T-cell (primary cell): ENCODE measurements around the gene NEDD4. TPM values are rescaled to one million over a fixed set of nuclear protein-coding genes. Genes with fewer than 3 reads are reported as not detected.

Experiments used
- ATAC-seq, 4 experiments: fragments of 200-7000 bp in 3 of 4; fragments of 150-1000 bp in 1 of 4; cut with Tn5 transposase; replicated peaks in 1 of 4; 1 replicate in 3 of 4; 2 replicates in 1 of 4; pipeline ENCODE4 v1.10.0; 2021; ENCODE audit warnings: moderate library complexity in 3 of 4, mild to moderate bottlenecking in 2 of 4, moderate number of reproducible peaks in 1 of 4
- CTCF ChIA-PET, 2 donors: fragments of 300-600 bp; sonication (Branson Sonifier 250); formaldehyde crosslinking; loops; one replicate each; lab custom pipeline; 2022; ENCODE audit warnings: antibody characterized with exemption in 2 of 2; lab: Charles Lee
- POLR2A ChIA-PET, 2 donors: fragments of 300-600 bp; sonication (Branson Sonifier 250); formaldehyde crosslinking; loops; one replicate each; lab custom pipeline; 2022; ENCODE audit warnings: antibody characterized with exemption in 2 of 2; lab: Charles Lee
- DNase-seq, 35 experiments: peaks; one replicate each; pipeline versions ENCODE4 v3.0.0 to v3.0.0-alpha.2; 2013 to 2023
- H3K27ac ChIP-seq: one replicate; pipeline ENCODE4 v1.5.1; 2013; ENCODE audit warnings: low read length
- H3K27me3 ChIP-seq, 2 experiments: replicated peaks in 1 of 2; 1 replicate in 1 of 2; 2 replicates in 1 of 2; pipeline versions ENCODE4 v1.6.1 to v1.7.0; 2013; ENCODE audit warnings: low read length in 1 of 2, mixed read lengths in 1 of 2; ENCODE audit not compliant: control insufficient read depth in 2 of 2, insufficient read depth in 2 of 2; ENCODE audit errors: extremely low read depth in 1 of 2
- H3K36me3 ChIP-seq, 2 donors: 1 replicate in 1 of 2; 2 replicates in 1 of 2; pipeline versions ENCODE4 v1.6.1 to v1.7.0; 2013; ENCODE audit warnings: low read length in 1 of 2; ENCODE audit not compliant: control insufficient read depth in 2 of 2, insufficient read depth in 1 of 2; ENCODE audit errors: extremely low read depth in 1 of 2
- H3K4me1 ChIP-seq, 2 experiments: 1 replicate in 1 of 2; 2 replicates in 1 of 2; pipeline versions ENCODE4 v1.6.1 to v1.7.0; 2013; ENCODE audit warnings: low read length in 2 of 2, mixed read lengths in 1 of 2; ENCODE audit not compliant: insufficient read depth in 2 of 2, control insufficient read depth in 1 of 2; ENCODE audit errors: extremely low read depth in 1 of 2
- H3K4me3 ChIP-seq, 2 donors: 1 replicate in 1 of 2; 2 replicates in 1 of 2; pipeline versions ENCODE4 v1.5.1 to v1.7.0; 2013; ENCODE audit warnings: mild to moderate bottlenecking in 2 of 2, low read length in 1 of 2, moderate library complexity in 1 of 2; ENCODE audit not compliant: control insufficient read depth in 1 of 2; ENCODE audit errors: extremely low read depth in 1 of 2
- H3K9me3 ChIP-seq: 2 replicates; pipeline ENCODE4 v1.7.0; 2013
- H3K27ac Mint-ChIP-seq, 2 donors: one replicate each; pipeline ENCODE4 v1.8.0; 2020 to 2021; ENCODE audit warnings: mild to moderate bottlenecking in 2 of 2, mixed read lengths in 2 of 2
- H3K27me3 Mint-ChIP-seq, 2 donors: one replicate each; pipeline ENCODE4 v1.8.0; 2021 to 2022; ENCODE audit warnings: mixed read lengths in 2 of 2
- H3K36me3 Mint-ChIP-seq: one replicate; pipeline ENCODE4 v1.8.0; 2021; ENCODE audit warnings: mixed read lengths
- H3K4me1 Mint-ChIP-seq, 3 donors: one replicate each; pipeline ENCODE4 v1.8.0; 2020 to 2022; ENCODE audit warnings: mixed read lengths in 3 of 3, mild to moderate bottlenecking in 1 of 3
- H3K4me3 Mint-ChIP-seq, 3 donors: one replicate each; pipeline ENCODE4 v1.8.0; 2020 to 2022; ENCODE audit warnings: mild to moderate bottlenecking in 3 of 3, mixed read lengths in 3 of 3, moderate library complexity in 3 of 3
- H3K9me3 Mint-ChIP-seq, 3 donors: one replicate each; pipeline ENCODE4 v1.8.0; 2020 to 2022; ENCODE audit warnings: mixed read lengths in 3 of 3
- WGBS: methylation state at CpG from one replicate; pipeline ENCODE4 v1.1.5; 2013; ENCODE audit warnings: missing lambda C conversion rate; ENCODE audit not compliant: insufficient coverage; 5-methylcytosine and 5-hydroxymethylcytosine counted together
- total RNA-seq, 35 experiments: library from RNA in 6 of 35; stranded (reverse) in 6 of 35; fragments of 120-200 nt in 1 of 35; gene quantifications; one replicate each; pipeline versions ENCODE4 v1.2.1 to v1.2.4 and lab custom pipeline; 2013 to 2026

NEDD4 gene
- total RNA-seq, 5 donors from 2014 or later (not counting 1 experiment from before 2014, with no cell fraction given) = 2.2 to 8.6 (median 5.1) TPM

DNA sequence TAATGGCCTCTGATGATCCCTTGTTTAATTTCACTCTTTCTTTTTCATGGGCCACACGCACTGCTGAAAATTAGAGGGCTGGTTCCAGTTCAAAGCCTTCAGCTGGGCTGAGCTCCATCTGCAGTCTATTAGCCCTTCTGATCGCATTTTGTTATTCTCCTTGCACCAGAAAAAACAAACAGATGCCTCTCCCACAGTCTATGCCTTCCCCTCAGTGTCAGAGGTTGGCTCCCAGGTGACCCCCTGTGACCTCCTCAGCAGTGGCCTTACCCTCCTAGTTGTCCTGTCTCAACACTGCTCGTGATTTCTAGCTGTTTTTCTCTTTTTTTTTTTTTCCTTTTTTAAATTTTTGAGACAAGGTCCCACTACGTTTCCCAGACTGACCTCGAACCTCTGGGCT, 173.4 kb downstream of the NEDD4 start:
- 83% methylated on average over 5 of the region's 5 CpGs for WGBS
- Mint-ChIP-seq H3K27ac (no peak overlapping the region), H3K4me1 (no peaks in the 10 kb centered on the region), H3K4me3 (no peak overlapping the region), H3K9me3 (no peaks in the 10 kb centered on the region), H3K36me3 (no peaks in the 10 kb centered on the region), H3K27me3 (peaks cover 3 to 8% of the 10 kb centered on the region in 2 donors)
- DNase-seq = no peak
- Histone ChIP-seq H3K4me3 (no peak overlapping the region), H3K27me3 (peaks cover 0 to 4% of the 10 kb centered on the region in 2 experiments), H3K27ac (no peak overlapping the region), H3K9me3 (no peaks in the 10 kb centered on the region), H3K4me1 (no peaks in the 10 kb centered on the region), H3K36me3 (no peaks in the 10 kb centered on the region)
- no peak for ATAC-seq
- ChIA-PET CTCF (no interaction called here), POLR2A (no interaction called here)

- no peak overlapping the region for H3K27ac Mint-ChIP-seq
- no peaks in the 10 kb centered on the region for H3K36me3 ChIP-seq
- ATAC-seq (no peak), DNase-seq (no peak)
- H3K9me3 ChIP-seq = no peaks in the 10 kb centered on the region
- H3K27ac ChIP-seq = no peak overlapping the region
- H3K4me3 ChIP-seq = no peak overlapping the region
- H3K4me3 Mint-ChIP-seq = no peak overlapping the region
- H3K9me3 Mint-ChIP-seq = no peaks in the 10 kb centered on the region
- whole genome bisulfite sequencing = 76% methylated on average over 4 of the region's 10 CpGs
- peaks cover 3 to 8% of the 10 kb centered on the region in 2 donors for H3K27me3 Mint-ChIP-seq
- no peaks in the 10 kb centered on the region for H3K4me1 Mint-ChIP-seq
- ChIA-PET CTCF (no interaction called here), POLR2A (no interaction called here)
- no peaks in the 10 kb centered on the region for H3K4me1 ChIP-seq
- no peaks in the 10 kb centered on the region for H3K36me3 Mint-ChIP-seq
- peaks cover 0 to 4% of the 10 kb centered on the region in 2 experiments for H3K27me3 ChIP-seq
These were observed 173.9 kb downstream of the NEDD4 start for GRCh38 chr15:55819397-55820034.

- Mint-ChIP-seq H3K9me3 (no peaks in the 10 kb centered on the region), H3K4me3 (no peak overlapping the region)
These were observed 177.4 kb downstream of the NEDD4 start for GRCh38 chr15:55816017-55816416.

DNA sequence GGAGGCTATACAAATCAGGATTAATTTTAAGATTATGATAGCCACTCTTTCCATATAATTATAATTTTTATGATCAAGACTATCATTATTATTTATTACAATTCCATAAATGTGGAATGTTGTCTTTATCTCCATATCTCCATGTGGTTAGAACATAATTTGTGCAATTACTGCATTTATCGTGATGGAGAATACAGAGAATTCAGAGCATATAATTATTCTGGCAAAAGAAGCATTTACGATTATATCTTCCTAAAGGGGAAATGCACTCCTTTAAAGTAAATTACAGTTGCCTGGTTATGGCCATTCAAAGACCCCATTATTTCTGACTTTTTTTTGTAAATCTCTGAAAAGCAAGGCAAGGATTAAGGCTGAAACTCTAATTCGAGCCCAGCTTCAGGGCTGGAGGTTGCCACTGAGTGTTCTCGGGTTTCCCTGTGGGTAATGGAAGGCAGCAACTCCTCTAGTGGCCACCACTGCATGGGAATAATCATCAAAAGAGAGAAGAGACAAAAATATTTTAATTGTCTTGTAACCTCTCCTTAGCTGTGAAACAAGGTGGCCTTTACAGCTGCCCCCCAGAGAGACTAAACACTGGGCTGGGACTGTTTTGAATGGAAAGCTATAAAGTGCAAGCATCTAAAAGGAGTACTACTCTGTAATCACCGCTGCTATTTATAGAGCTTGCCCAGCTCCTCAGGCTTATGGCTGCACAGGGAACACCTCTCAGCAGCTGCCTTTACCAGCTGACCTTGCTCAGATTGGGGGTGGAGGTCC, 190.6 kb downstream of the NEDD4 start:
- no peaks in the 10 kb centered on the region for H3K9me3 Mint-ChIP-seq
- peaks cover 0 to 14% of the 10 kb centered on the region in 2 experiments for H3K27me3 ChIP-seq
- no peak overlapping the region for H3K4me3 Mint-ChIP-seq
- ChIA-PET CTCF (no interaction called here), POLR2A (no interaction called here)
- H3K4me1 ChIP-seq = no peaks in the 10 kb centered on the region
- no peak overlapping the region for H3K27ac Mint-ChIP-seq
- ATAC-seq (no peak), DNase-seq (no peak)
- H3K36me3 ChIP-seq = no peaks in the 10 kb centered on the region
- H3K4me1 Mint-ChIP-seq = peaks cover 0 to 1% (median 0%) of the 10 kb centered on the region in 3 donors
- no CpG with 5 or more reads among the region's 5 CpGs for WGBS
- H3K9me3 ChIP-seq = no peaks in the 10 kb centered on the region
- peaks cover 29 to 48% of the 10 kb centered on the region in 2 donors for H3K27me3 Mint-ChIP-seq
- H3K27ac ChIP-seq = no peak overlapping the region
- no peaks in the 10 kb centered on the region for H3K36me3 Mint-ChIP-seq
- no peak overlapping the region for H3K4me3 ChIP-seq

More at GRCh38 chr15:55816017-55816416, 177.4 kb downstream of the NEDD4 start:
- peaks cover 0 to 4% of the 10 kb centered on the region in 2 experiments for H3K27me3 ChIP-seq
- DNase-seq (no peak), ATAC-seq (no peak)
- H3K27me3 Mint-ChIP-seq = peaks cover 0 to 8% of the 10 kb centered on the region in 2 donors
- no peak overlapping the region for H3K4me3 ChIP-seq
- no peaks in the 10 kb centered on the region for H3K36me3 ChIP-seq
- H3K9me3 ChIP-seq = no peaks in the 10 kb centered on the region
- no peak overlapping the region for H3K27ac Mint-ChIP-seq
- CTCF ChIA-PET = no interaction called here
- H3K4me1 Mint-ChIP-seq = no peaks in the 10 kb centered on the region
- no peaks in the 10 kb centered on the region for H3K4me1 ChIP-seq
- H3K36me3 Mint-ChIP-seq = no peaks in the 10 kb centered on the region
- no peak overlapping the region for H3K27ac ChIP-seq
- POLR2A ChIA-PET = no interaction called here

DNA sequence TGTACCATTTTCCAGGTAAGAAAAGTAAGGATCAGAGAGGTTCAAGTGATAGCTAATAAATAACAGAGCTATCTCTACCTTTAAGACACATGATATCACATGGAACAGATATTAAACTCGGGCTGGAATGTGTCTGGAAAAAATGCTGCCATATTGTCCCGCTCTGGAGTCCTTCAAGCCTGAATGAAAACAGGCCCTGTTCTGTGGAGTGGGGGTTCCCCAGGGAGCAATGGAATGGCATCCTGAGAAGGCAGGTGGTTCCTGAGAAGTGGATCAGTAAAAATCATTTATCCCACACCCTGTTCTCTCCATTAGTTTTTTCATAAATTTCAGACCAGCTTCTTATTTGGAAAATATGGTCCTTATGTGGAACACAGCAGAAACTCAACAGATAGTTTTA, 193.2 kb downstream of the NEDD4 start:
- H3K9me3 ChIP-seq = no peaks in the 10 kb centered on the region
- Mint-ChIP-seq H3K27ac (no peak overlapping the region), H3K4me1 (peaks cover 0 to 1% (median 0%) of the 10 kb centered on the region in 3 donors), H3K36me3 (no peaks in the 10 kb centered on the region), H3K27me3 (peaks cover 32 to 60% of the 10 kb centered on the region in 2 donors), H3K4me3 (no peak overlapping the region), H3K9me3 (no peaks in the 10 kb centered on the region)
- ATAC-seq = no peak
- H3K36me3 ChIP-seq = no peaks in the 10 kb centered on the region
- H3K4me3 ChIP-seq = no peak overlapping the region
- no CpG with 5 or more reads among the region's 2 CpGs for WGBS
- DNase-seq = no peak
- H3K27me3 ChIP-seq = peaks cover 0 to 14% of the 10 kb centered on the region in 2 experiments
- CTCF ChIA-PET = interaction anchor here in 1 of 2 donors (1.4 kb wide), 1 partner anchor 154 kb away, joined by 3 read pairs; no protein-coding TSS in a partner anchor
- POLR2A ChIA-PET = interaction anchor here in 1 of 2 donors (0.6 kb wide), 1 partner anchor 742 kb away, joined by 3 read pairs; no protein-coding TSS in a partner anchor
- H3K27ac ChIP-seq = no peak overlapping the region
- H3K4me1 ChIP-seq = no peaks in the 10 kb centered on the region

- POLR2A ChIA-PET = no interaction called here
- H3K4me1 Mint-ChIP-seq = peaks cover 0 to 1% (median 0%) of the 10 kb centered on the region in 3 donors
- Histone ChIP-seq H3K36me3 (no peaks in the 10 kb centered on the region), H3K27ac (no peak overlapping the region), H3K9me3 (no peaks in the 10 kb centered on the region), H3K4me3 (no peak overlapping the region), H3K4me1 (no peaks in the 10 kb centered on the region), H3K27me3 (peaks cover 0 to 13% of the 10 kb centered on the region in 2 experiments)
- H3K27me3 Mint-ChIP-seq = peaks cover 33 to 57% of the 10 kb centered on the region in 2 donors
- ATAC-seq = no peak
- no peak overlapping the region for H3K27ac Mint-ChIP-seq
- no peak overlapping the region for H3K4me3 Mint-ChIP-seq
- H3K36me3 Mint-ChIP-seq = no peaks in the 10 kb centered on the region
- WGBS = 17% methylated on average over 3 of the region's 10 CpGs
- DNase-seq = peak in 1 of 35 experiments; percentile 7
- CTCF ChIA-PET = interaction anchor here in 1 of 2 donors (1.4 kb wide), 1 partner anchor 153 kb away, joined by 3 read pairs; no protein-coding TSS in a partner anchor
- H3K9me3 Mint-ChIP-seq = peaks cover 0 to 4% (median 0%) of the 10 kb centered on the region in 3 donors
These were observed 193.9 kb downstream of the NEDD4 start for GRCh38 chr15:55799291-55800212.
